Midbrain (tissue), 1 donor: ENCODE measurements around the gene SP2.
"Not testable (repeated sequence)": the region's sequence is repeated elsewhere in the genome, so short reads cannot be mapped to it uniquely, and the experiment has no call there.

Experiments
- DNase-seq: peaks from one replicate; lab custom pipeline; 2025; lab: John Stamatoyannopoulos, UW

Gene SP2

DNA sequence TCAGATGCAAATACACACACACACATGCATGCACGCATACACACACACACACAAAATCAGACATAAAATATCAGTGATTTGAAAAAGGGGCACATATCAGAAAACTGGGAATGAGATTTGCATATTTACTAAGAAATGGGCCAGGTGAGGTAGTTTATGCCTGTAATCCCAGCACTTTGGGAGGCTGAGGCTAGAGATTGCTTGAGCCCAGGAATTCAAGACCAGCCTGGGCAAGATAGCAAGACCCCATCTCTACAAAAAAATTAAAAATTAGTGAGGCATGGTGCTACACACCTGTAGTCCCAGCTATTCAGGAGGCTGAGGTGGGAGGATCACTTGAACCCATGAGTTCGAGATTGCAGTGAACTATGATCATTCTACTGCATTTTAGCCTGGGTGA is 23.0 kb downstream of the SP2 start:
- DNase-seq: no peak

- DNase-seq: not testable (repeated sequence)
Measured at GRCh38 chr17:47919889-47920288, 23.9 kb downstream of the SP2 start.

DNA sequence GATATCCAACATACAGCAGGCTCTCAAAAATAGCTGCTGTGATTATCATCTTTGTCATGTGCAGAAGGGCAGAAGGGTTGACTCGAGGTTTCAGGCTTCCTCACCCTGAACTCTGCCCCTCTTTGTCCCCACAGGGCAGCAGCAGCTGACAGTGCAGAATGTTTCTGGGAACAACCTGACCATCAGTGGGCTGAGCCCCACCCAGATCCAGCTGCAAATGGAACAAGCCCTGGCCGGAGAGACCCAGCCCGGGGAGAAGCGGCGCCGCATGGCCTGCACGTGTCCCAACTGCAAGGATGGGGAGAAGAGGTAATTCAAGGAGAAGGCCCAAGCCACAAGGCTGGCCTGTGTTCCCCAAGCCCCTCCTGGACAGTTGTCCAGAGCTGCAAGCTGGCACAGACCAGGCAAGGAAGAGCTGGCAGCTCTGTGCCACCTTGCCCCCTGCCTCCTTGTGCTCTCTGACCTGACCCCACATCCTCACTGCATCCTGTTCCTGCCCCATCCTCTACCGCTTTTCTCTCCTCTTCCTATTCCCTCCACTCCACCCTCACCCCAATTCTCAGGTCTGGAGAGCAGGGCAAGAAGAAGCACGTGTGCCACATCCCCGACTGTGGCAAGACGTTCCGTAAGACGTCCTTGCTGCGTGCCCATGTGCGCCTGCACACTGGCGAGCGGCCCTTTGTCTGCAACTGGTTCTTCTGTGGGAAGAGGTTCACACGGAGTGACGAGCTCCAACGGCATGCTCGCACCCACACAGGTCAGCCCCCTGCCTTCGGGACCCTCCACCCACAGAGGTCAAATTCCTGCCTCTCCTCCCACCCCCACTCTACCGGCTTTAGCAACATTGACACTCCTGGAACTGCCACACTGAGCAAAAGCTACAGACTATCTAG is 29.0 kb downstream of the SP2 start:
- DNase-seq: no peak

DNA sequence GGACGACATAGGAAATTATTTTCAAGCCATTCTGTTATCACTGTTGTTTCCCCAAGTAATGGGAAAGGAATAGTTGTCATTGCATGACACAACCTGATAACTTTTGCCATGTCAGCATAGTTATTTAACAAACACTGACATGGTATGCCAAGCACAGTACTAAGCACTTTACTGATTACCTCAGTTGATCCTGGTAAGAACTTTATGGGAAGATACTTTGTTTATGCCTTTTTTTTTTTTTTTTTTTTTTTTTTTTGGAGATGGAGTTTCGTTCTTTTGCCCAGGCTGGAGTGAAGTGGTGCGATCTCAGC is 29.6 kb downstream of the SP2 start:
- DNase-seq: no peak

GRCh38 chr17:47927821-47928400 is 31.9 kb downstream of the SP2 start:
- no peak for DNase-seq

DNA sequence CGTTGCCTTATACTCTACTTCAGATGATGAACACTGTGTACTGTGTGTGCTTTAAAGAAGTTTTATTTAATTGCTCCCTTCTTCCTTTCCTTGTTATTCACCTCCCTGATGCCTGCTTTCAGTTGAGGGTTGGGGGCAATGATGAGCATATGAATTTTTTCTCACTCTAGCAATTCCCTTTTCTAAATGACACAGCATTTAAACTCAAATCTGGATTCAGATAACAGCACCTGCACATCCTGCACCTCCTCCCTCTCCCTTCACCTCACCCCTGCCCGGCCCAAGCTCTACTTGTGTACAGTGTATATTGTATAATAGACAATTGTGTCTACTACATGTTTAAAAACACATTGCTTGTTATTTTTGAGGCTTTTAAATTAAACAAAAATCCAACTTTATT is 32.4 kb downstream of the SP2 start:
- DNase-seq: no peak

DNA sequence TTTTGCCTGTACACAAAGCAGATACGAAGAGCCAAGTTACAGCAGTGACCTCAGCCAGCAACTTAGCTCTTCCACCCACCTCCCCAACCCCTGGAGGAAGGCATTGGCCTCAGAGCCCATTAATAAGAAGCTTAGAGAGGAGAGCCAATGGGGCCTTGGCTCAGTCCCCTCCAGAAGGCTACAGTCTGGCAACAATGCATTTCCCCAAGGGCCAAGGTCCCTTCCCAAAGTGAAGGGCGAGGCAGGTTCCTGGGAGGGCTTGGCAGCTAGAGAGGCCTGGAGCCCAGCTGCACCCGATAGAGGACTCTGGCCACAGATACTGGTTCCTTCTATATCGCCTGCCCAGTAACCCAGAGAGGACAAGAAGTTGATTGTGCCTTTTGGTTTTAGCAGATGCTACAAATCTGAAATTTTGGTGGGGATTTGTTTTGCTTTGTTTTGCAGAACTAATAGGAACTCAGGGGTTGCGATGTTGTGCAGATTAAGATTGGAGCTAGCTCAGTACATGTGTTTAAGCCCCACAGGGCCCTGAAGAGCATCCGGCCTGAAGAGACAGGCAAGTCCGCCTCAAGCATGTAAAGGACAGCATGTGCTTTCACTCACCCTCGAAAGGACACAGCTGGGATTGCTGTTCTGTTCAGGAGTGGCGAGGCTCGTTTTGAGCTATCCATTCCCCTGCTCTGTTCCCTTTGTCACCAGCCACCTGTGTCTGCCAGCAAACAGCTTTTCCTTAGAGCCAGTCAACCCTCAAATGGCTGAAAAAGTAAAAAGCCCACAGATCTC is 33.4 kb downstream of the SP2 start:
- DNase-seq: no peak

- no peak for DNase-seq
Measured at GRCh38 chr17:47931848-47932247, 35.8 kb downstream of the SP2 start.

DNA sequence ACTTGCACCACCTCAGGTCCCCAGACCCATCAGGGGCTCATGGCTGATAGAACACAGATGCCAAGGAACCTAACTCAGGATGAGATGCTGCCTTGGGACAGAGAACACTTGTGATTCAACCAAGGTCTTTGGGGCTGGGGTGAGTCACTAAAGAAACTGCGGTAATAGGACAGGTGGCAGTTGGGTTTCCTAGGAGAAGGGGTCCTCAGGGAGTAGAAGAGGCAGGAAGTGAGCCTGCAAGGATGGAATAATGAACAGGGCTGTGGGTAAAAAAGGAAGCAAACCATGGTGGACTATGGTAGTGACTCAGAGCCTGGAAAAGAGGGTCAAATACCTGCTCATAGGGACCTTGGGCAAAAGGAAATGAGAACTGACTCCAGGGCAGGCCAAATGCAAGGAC is 38.8 kb downstream of the SP2 start:
- no peak for DNase-seq

GRCh38 chr17:47935468-47935867 is 39.4 kb downstream of the SP2 start:
- not testable (repeated sequence) for DNase-seq

GRCh38 chr17:47935961-47936360 is 39.9 kb downstream of the SP2 start:
- no peak for DNase-seq

DNA sequence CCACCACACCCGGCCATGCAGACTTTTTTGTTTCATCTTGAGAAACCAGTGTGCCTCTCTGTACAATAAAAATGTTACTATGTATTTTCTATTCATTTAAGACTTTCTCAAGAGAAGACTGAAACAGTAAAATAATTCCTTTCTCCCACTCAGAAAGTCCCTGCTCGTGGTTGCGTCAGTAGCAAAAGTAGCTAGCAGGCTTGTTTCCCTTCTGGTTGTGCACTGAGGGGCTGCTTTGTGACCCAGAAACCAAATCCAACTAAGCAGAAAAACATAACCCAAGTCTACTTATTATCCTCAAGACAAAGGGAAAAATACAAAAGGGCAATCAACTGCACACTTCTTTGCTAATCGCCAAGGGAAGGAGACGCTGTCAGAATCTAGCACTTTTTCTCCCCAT is 41.9 kb downstream of the SP2 start:
- DNase-seq: no peak

DNA sequence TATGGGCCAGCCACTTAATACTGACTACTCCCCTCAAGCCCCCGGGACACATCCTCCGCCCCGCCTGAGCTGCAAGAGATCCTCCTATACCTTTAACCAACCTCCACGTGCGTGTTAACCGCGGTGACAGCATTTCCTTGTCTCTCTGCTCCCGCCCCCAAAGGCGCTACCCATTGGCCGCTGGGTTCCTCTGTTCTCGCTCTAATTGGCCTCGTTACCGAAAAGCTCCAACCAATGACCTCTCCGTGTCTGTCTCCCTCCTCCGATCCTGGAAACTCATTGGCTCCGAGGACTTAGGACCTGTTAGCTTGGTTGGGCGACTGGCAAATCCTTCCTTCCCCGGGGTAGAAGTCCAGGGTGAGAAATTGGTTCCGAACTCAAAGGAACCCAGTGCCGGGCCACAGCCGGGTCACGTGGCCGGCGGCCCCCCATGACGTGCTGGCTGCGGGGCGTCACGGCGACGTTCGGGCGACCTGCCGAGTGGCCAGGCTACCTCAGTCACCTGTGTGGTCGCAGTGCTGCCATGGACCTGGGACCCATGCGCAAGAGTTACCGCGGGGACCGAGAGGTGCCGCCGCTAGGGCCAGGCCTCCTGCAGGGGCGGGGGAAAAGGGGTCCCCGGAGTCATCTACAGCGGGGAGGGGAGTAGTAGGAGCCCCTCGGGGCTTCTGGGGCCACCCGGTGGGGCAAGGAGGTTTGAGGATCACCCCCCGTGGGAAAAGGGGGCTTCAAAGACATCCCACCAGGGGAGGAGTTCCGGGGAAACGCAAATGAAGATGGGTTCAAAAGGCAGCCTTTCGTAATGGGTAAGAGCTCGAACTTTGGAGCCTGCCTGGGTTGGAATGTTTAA is 45.4 kb downstream of the SP2 start, which contains the start of gene PNPO:
Gene PNPO (plus strand): TSS at position 326 of the 850 bp plus-strand sequence. CDS start 105 bp downstream, at position 431.
- peak; percentile 98 for DNase-seq

GRCh38 chr17:47942096-47942510 is 46.1 kb downstream of the SP2 start:
- DNase-seq: no peak

DNA sequence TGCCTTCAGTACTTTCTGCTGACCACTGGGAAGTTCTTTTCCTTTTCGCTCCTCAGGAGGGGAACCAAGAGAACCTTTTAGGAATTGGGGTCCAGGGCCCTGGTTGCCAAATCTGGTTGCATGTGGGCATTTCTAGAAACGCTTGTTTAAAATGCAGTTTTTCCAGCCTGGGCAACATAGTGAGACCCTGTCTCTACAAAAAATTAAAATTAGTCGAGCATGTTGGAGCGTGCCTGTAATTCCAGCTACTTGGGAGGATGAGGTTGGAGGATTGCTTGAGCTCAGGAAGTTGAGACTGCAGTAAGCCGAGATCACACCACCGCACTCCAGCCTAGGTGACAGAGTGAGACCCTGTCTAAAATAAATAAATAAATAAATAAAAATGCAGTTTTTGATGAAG is 46.5 kb downstream of the SP2 start:
- DNase-seq: no peak

- DNase-seq: no peak
Measured at GRCh38 chr17:47945080-47945479, 49.0 kb downstream of the SP2 start.

- DNase-seq: peak; percentile 38
Measured at GRCh38 chr17:47945529-47946508, 49.8 kb downstream of the SP2 start.

GRCh38 chr17:47946516-47946915 is 50.5 kb downstream of the SP2 start:
- no peak for DNase-seq

- peak; percentile 54 for DNase-seq
Measured at GRCh38 chr17:47946929-47947397, 50.9 kb downstream of the SP2 start.

- DNase-seq: no peak
Measured at GRCh38 chr17:47948706-47949196, 52.7 kb downstream of the SP2 start.
